Gastrocnemius medialis (tissue), 4 donors: ENCODE measurements around the gene NXPE1.

Source experiments
- CTCF ChIP-seq, 5 experiments: fragments of 450-650 bp in 3 of 5; fragments of 200-600 bp in 2 of 5; sonication (generic) in 2 of 5; IDR thresholded peaks in 4 of 5; conservative IDR thresholded peaks in 1 of 5; 1 replicate in 4 of 5; 2 replicates in 1 of 5; pipeline ENCODE4 v1.5.1; 2016 to 2019; ENCODE audit warnings: antibody characterized with exemption in 5 of 5, mild to moderate bottlenecking in 3 of 5, moderate library complexity in 3 of 5
- POLR2A ChIP-seq, 2 donors: fragments of 450-650 bp; IDR thresholded peaks; one replicate each; pipeline ENCODE4 v1.6.1; 2017; ENCODE audit warnings: antibody characterized with exemption in 2 of 2, mild to moderate bottlenecking in 2 of 2, moderate library complexity in 2 of 2

- TF ChIP-seq CTCF (IDR thresholded peaks at IDR 0.05 in 4 of 5, conservative IDR thresholded peaks at IDR 0.05 in 1 of 5) (no peak), POLR2A (IDR thresholded peaks at IDR 0.05) (no peak)
These were observed 3.4 kb upstream of the NXPE1 start for GRCh38 chr11:114563077-114563476.
